ENCODE results near the gene SHISA2. TPM values are rescaled to one million over a fixed set of nuclear protein-coding genes. Genes with fewer than 3 reads are reported as not detected.
A peak's percentile ranks its signal among the peaks of the same experiment; 100 is the strongest.
"Not testable (repeated sequence)": the region's sequence is repeated elsewhere in the genome, so short reads cannot be mapped to it uniquely, and the experiment has no call there.

Gene SHISA2
- total RNA-seq (2021) (not detected in 2 replicates), Bru-seq, nascent RNA (percentile 9 among the genes with signal in this experiment), BruChase-seq, experiment 1, labeled RNA remaining after a 2-hour chase (not detected), BruChase-seq, experiment 2, labeled RNA remaining after a 6-hour chase (not detected)
- long read RNA-seq = 0 reads

GRCh38 chr13:26051657-26052311 lies at the start of gene SHISA2:
Gene SHISA2, minus strand, starts transcription at chr13:26052016. Its CDS starts 1,041 bp downstream, at chr13:26050975.
- ChIA-PET POLR2A (ENCODE audit: unreplicated experiment) (no interaction called here), CTCF (no interaction called here)
- Histone ChIP-seq H3K9me3 (ENCODE audit: insufficient read depth, low read depth) (no peaks in the 10 kb centered on the region), H3K27ac (no peak within 1 kb of the TSS), H3K9me2 (ENCODE audit: insufficient read depth) (no peaks in the 10 kb centered on the region), H3K4me2 (no peak within 1 kb of the TSS), H3K4me3 (no peak within 1 kb of the TSS), H4K20me1 (ENCODE audit: insufficient read depth) (no peaks in the 10 kb centered on the region), H3F3A (ENCODE audit: insufficient read depth, low read depth) (no peaks in the 10 kb centered on the region), H3K79me2 (ENCODE audit: low read depth) (no peaks in the 10 kb centered on the region), H3K36me3 (ENCODE audit: low read depth) (no peaks in the 10 kb centered on the region), H2AFZ (no peak within 1 kb of the TSS), H3K4me1 (replicated peaks; ENCODE audit: insufficient read depth) (no peaks in the 10 kb centered on the region), H3K27me3 (ENCODE audit: insufficient read depth, low read depth) (peaks cover 31% of the 10 kb centered on the region)
- TF ChIP-seq CTCF (conservative IDR thresholded peaks at IDR 0.05) = no peak
- no peak for TF ChIP-seq EZH2 (IDR thresholded peaks at IDR 0.05; ENCODE audit: low read depth)
- intact Hi-C loops (cut with micrococcal nuclease; ENCODE audit: unreplicated experiment) = no loop called here
- no peak for DNase-seq
- no TSS peak for BruUV-seq (replicated peaks)

- no peaks in the 10 kb centered on the region for H3K9me2 ChIP-seq (ENCODE audit: insufficient read depth)
- no peak for TF ChIP-seq EZH2 (IDR thresholded peaks at IDR 0.05; ENCODE audit: low read depth)
- no peak for TF ChIP-seq CTCF (conservative IDR thresholded peaks at IDR 0.05)
- no peaks in the 10 kb centered on the region for H4K20me1 ChIP-seq (ENCODE audit: insufficient read depth)
- no peaks in the 10 kb centered on the region for H3F3A ChIP-seq (ENCODE audit: insufficient read depth, low read depth)
- H3K4me1 ChIP-seq (replicated peaks; ENCODE audit: insufficient read depth) = no peaks in the 10 kb centered on the region
- H3K27ac ChIP-seq = no peak overlapping the region
- H2AFZ ChIP-seq = no peak overlapping the region
- H3K9me3 ChIP-seq (ENCODE audit: insufficient read depth, low read depth) = no peaks in the 10 kb centered on the region
- no peaks in the 10 kb centered on the region for H3K79me2 ChIP-seq (ENCODE audit: low read depth)
- CTCF ChIA-PET = interaction anchor here (0.6 kb wide), 1 partner anchor 11 kb away, joined by 3 read pairs; no protein-coding TSS in a partner anchor
- H3K4me2 ChIP-seq = no peak overlapping the region
- DNase-seq = no peak
- intact Hi-C loops (cut with micrococcal nuclease; ENCODE audit: unreplicated experiment) = no loop called here
- BruUV-seq (replicated peaks) = no TSS peak
- H3K36me3 ChIP-seq (ENCODE audit: low read depth) = no peaks in the 10 kb centered on the region
- POLR2A ChIA-PET (ENCODE audit: unreplicated experiment) = no interaction called here
- peaks cover 51% of the 10 kb centered on the region for H3K27me3 ChIP-seq (ENCODE audit: insufficient read depth, low read depth)
- no peak overlapping the region for H3K4me3 ChIP-seq
These were observed 44.2 kb upstream of the SHISA2 start for GRCh38 chr13:26095846-26096610.

- Histone ChIP-seq H3F3A (ENCODE audit: insufficient read depth, low read depth) (no peaks in the 10 kb centered on the region), H3K4me1 (replicated peaks; ENCODE audit: insufficient read depth) (no peaks in the 10 kb centered on the region), H3K9me3 (ENCODE audit: insufficient read depth, low read depth) (no peaks in the 10 kb centered on the region), H3K27me3 (ENCODE audit: insufficient read depth, low read depth) (peaks cover 51% of the 10 kb centered on the region), H3K9me2 (ENCODE audit: insufficient read depth) (no peaks in the 10 kb centered on the region), H3K4me2 (no peak overlapping the region), H3K27ac (no peak overlapping the region), H4K20me1 (ENCODE audit: insufficient read depth) (no peaks in the 10 kb centered on the region), H3K79me2 (ENCODE audit: low read depth) (no peaks in the 10 kb centered on the region), H3K4me3 (no peak overlapping the region), H3K36me3 (ENCODE audit: low read depth) (no peaks in the 10 kb centered on the region), H2AFZ (no peak overlapping the region)
- BruUV-seq (replicated peaks) = no TSS peak
- ChIA-PET CTCF (interaction anchor here (0.6 kb wide), 1 partner anchor 12 kb away, joined by 3 read pairs; no protein-coding TSS in a partner anchor), POLR2A (ENCODE audit: unreplicated experiment) (no interaction called here)
- TF ChIP-seq EZH2 (IDR thresholded peaks at IDR 0.05; ENCODE audit: low read depth) = no peak
- no peak for TF ChIP-seq CTCF (conservative IDR thresholded peaks at IDR 0.05)
- intact Hi-C loops (cut with micrococcal nuclease; ENCODE audit: unreplicated experiment) = no loop called here
- DNase-seq = no peak
These were observed 43.5 kb upstream of the SHISA2 start for GRCh38 chr13:26095338-26095737.

GRCh38 chr13:26076821-26077220 lies 25.0 kb upstream of the SHISA2 start:
- H3K36me3 ChIP-seq (ENCODE audit: low read depth); intact Hi-C loops (cut with micrococcal nuclease; ENCODE audit: unreplicated experiment); H3K9me2 ChIP-seq (ENCODE audit: insufficient read depth); DNase-seq; H3K4me2 ChIP-seq; H3K4me1 ChIP-seq (replicated peaks; ENCODE audit: insufficient read depth); H3F3A ChIP-seq (ENCODE audit: insufficient read depth, low read depth); H4K20me1 ChIP-seq (ENCODE audit: insufficient read depth); BruUV-seq (replicated peaks); POLR2A ChIA-PET (ENCODE audit: unreplicated experiment); CTCF ChIA-PET; H3K4me3 ChIP-seq; H2AFZ ChIP-seq; H3K9me3 ChIP-seq (ENCODE audit: insufficient read depth, low read depth); H3K79me2 ChIP-seq (ENCODE audit: low read depth); H3K27ac ChIP-seq: not testable (repeated sequence)
- H3K27me3 ChIP-seq (ENCODE audit: insufficient read depth, low read depth) = peaks cover 54% of the 10 kb centered on the region

All from PC-9 (cell line).